Endothelial cell of umbilical vein (primary cell): Measurements from ENCODE around the gene MCC. TPM values are rescaled to one million over a fixed set of nuclear protein-coding genes. Genes with fewer than 3 reads are reported as not detected.

Source experiments
- BruUV-seq: library from RNA; stranded (reverse); fragments of 400-500 nt; replicated peaks from 2 replicates; lab custom pipeline; 2021; lab: Mats Ljungman, UMichigan
- CTCF ChIA-PET: fragments of 300-600, 350-600 bp; sonication (Branson Sonifier 250); formaldehyde crosslinking; loops from one replicate; lab custom pipeline; 2021; ENCODE audit warnings: antibody characterized with exemption, inconsistent platforms; lab: Charles Lee
- POLR2A ChIA-PET: fragments of 300-600, 350-600 bp; sonication (Branson Sonifier 250); formaldehyde crosslinking; loops from one replicate; lab custom pipeline; 2021; ENCODE audit warnings: antibody characterized with exemption, inconsistent platforms; lab: Charles Lee
- DNase-seq: peaks from one replicate; pipeline ENCODE4 v3.0.0-alpha.2; 2011; ENCODE audit warnings: low read depth, low spot score
- FAIRE-seq: peaks from 2 replicates; lab custom pipeline; 2011; peaks lifted over from hg19 to GRCh38; lab: Jason Lieb, UNC
- H2AFZ ChIP-seq: 2 replicates; pipeline ENCODE4 v1.6.0; 2012; ENCODE audit warnings: low read depth, low read length, control low read depth, inconsistent platforms
- H3K27ac ChIP-seq: 2 replicates; pipeline ENCODE4 v1.5.1; 2011; ENCODE audit warnings: low read depth, mild to moderate bottlenecking, control low read depth, low read length, moderate library complexity; ENCODE audit not compliant: insufficient read depth
- H3K27me3 ChIP-seq, 2 experiments: 2 replicates each; pipeline versions ENCODE4 v1.6.0 to v1.6.1; 2011; ENCODE audit warnings: low read length in 2 of 2, mixed read lengths in 1 of 2; ENCODE audit not compliant: control insufficient read depth in 2 of 2, insufficient read depth in 2 of 2
- H3K36me3 ChIP-seq, 2 experiments: 2 replicates in 1 of 2; 3 replicates in 1 of 2; pipeline ENCODE4 v1.5.1; 2011; ENCODE audit warnings: low read length in 2 of 2, mild to moderate bottlenecking in 1 of 2, moderate library complexity in 1 of 2; ENCODE audit not compliant: control insufficient read depth in 2 of 2, insufficient read depth in 2 of 2; ENCODE audit errors: extremely low read depth in 1 of 2
- H3K4me1 ChIP-seq: 3 replicates; pipeline ENCODE4 v1.5.1; 2011; ENCODE audit warnings: mild to moderate bottlenecking, low read length; ENCODE audit not compliant: control insufficient read depth, insufficient read depth; ENCODE audit errors: extremely low read depth
- H3K4me2 ChIP-seq: 2 replicates; pipeline ENCODE4 v1.6.1; 2011; ENCODE audit warnings: low read length, control low read depth, mixed read lengths; ENCODE audit not compliant: insufficient read depth
- H3K4me3 ChIP-seq, 3 experiments: fragments of 200-600 bp in 1 of 3; sonication (generic), shearing (Covaris generic) in 1 of 3; replicated peaks in 1 of 3; 2 replicates each; pipeline ENCODE4 v1.5.1; 2011 to 2016; ENCODE audit warnings: control low read depth in 3 of 3, low read length in 3 of 3, mild to moderate bottlenecking in 2 of 3, inconsistent platforms in 1 of 3, low read depth in 1 of 3, moderate library complexity in 1 of 3; ENCODE audit not compliant: insufficient read depth in 1 of 3
- H3K79me2 ChIP-seq: 2 replicates; pipeline ENCODE4 v1.6.0; 2012; ENCODE audit warnings: low read length, inconsistent platforms; ENCODE audit not compliant: control insufficient read depth, insufficient read depth
- H3K9ac ChIP-seq: replicated peaks from 2 replicates; pipeline ENCODE3; 2011; ENCODE audit warnings: low read length, control low read depth; ENCODE audit not compliant: insufficient read depth; ENCODE audit errors: extremely low read depth
- H3K9me1 ChIP-seq: replicated peaks from 3 replicates; pipeline ENCODE4 v1.6.0; 2011; ENCODE audit warnings: mild to moderate bottlenecking, low read length; ENCODE audit not compliant: control insufficient read depth, insufficient read depth; ENCODE audit errors: extremely low read depth
- H3K9me3 ChIP-seq: replicated peaks from 2 replicates; pipeline ENCODE4 v1.5.1; 2012; ENCODE audit warnings: low read length, inconsistent platforms; ENCODE audit not compliant: control insufficient read depth, insufficient read depth
- H4K20me1 ChIP-seq: replicated peaks from 2 replicates; pipeline ENCODE3; 2011; ENCODE audit warnings: mild to moderate bottlenecking, low read length; ENCODE audit not compliant: control insufficient read depth, insufficient read depth; ENCODE audit errors: extremely low read depth
- CTCF ChIP-seq, 2 donors: IDR thresholded peaks; 1 replicate in 1 of 2; 2 replicates in 1 of 2; pipeline ENCODE4 v1.5.1; 2011; ENCODE audit warnings: low read length in 2 of 2, mild to moderate bottlenecking in 2 of 2, moderate library complexity in 2 of 2, control low read depth in 1 of 2, inconsistent platforms in 1 of 2, low read depth in 1 of 2; ENCODE audit not compliant: insufficient read depth in 1 of 2; ENCODE audit errors: extremely low read depth in 1 of 2
- EZH2 ChIP-seq: IDR thresholded peaks from 2 replicates; pipeline ENCODE4 v1.6.1; 2012; ENCODE audit warnings: borderline replicate concordance, low read depth, mild to moderate bottlenecking, moderate library complexity, low read length, inconsistent platforms; ENCODE audit not compliant: severe bottlenecking
- FOS ChIP-seq: IDR thresholded peaks from 2 replicates; pipeline ENCODE4 v1.6.1; 2011; ENCODE audit warnings: mild to moderate bottlenecking, low read length, moderate library complexity, borderline replicate concordance; ENCODE audit not compliant: insufficient read depth
- GATA2 ChIP-seq: IDR thresholded peaks from 2 replicates; pipeline ENCODE4 v1.7.0; 2011; ENCODE audit warnings: low read depth, mild to moderate bottlenecking, moderate library complexity, mixed read lengths, low read length; ENCODE audit not compliant: insufficient read length, insufficient read depth
- JUN ChIP-seq: IDR thresholded peaks from 2 replicates; pipeline ENCODE4 v1.6.1; 2011; ENCODE audit warnings: borderline replicate concordance, low read depth; ENCODE audit not compliant: insufficient read length, insufficient read depth
- MAX ChIP-seq: IDR thresholded peaks from 2 replicates; pipeline ENCODE4 v1.6.1; 2011; ENCODE audit not compliant: insufficient read depth, insufficient read length
- MYC ChIP-seq: IDR thresholded peaks from one replicate; pipeline ENCODE4 v1.6.1; 2011; ENCODE audit warnings: mild to moderate bottlenecking, low read depth, low read length
- POLR2A ChIP-seq: IDR thresholded peaks from 2 replicates; pipeline ENCODE4 v1.6.1; 2012; ENCODE audit warnings: low read depth, mild to moderate bottlenecking, control low read depth, low read length
- POLR2AphosphoS5 ChIP-seq: IDR thresholded peaks from 2 replicates; pipeline ENCODE4 v1.6.1; 2012; ENCODE audit warnings: low read depth, mild to moderate bottlenecking, control low read depth, low read length, moderate library complexity; ENCODE audit not compliant: insufficient read depth
- dilution Hi-C: fragments of 300-500 bp; cut with MboI; formaldehyde crosslinking; loops from one replicate; pipeline ENCODE4 v1.15.0; 2019; ENCODE audit warnings: low sequenced_read_pairs; ENCODE audit not compliant: extremely low pct_ligation_motif_present
- intact Hi-C: fragments of 100-400 bp; cut with micrococcal nuclease; formaldehyde crosslinking; loops from one replicate; pipeline ENCODE4 v1.10.0; 2022
- polyA plus RNA-seq, 4 experiments: library from polyadenylated mRNA; depleted of rRNA in 3 of 4; stranded (reverse) in 3 of 4; unstranded in 1 of 4; fragments of >200 nt; gene quantifications; 2 replicates each; pipeline versions ENCODE4 v1.2.1 to v1.2.3, GENCODE V29; 2011 to 2012; ENCODE audit warnings: missing spikeins in 1 of 4
- total RNA-seq: library from RNA; stranded (reverse); gene quantifications from 2 replicates; pipeline ENCODE4 v1.2.3, GENCODE V29; 2021

The MCC gene
- total and polyA plus RNA-seq, 2 donors (not counting 3 experiments of a cell fraction or from before 2014, with no cell fraction given), result 6.9 to 27.5 TPM

DNA sequence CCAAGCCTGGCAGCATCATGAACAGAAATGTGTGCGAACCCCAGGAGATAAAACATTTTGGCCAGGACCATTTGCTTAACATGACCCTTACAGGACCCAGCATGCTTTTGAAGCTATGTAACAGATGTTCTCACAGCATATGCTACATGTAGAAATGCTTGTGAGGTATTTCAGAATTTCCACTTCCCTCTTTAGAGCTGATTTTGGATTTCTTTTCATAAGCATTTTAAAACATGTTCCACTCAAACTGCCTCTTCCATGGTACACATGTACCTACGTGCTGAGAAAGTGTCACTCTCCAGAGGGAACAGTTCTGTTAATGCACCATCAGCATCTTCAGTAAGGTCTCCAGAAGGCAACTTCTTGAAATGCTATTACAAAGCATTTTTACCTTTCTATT lies 37.8 kb downstream of the MCC start:
- DNase-seq, result no peak
- no TSS peak for BruUV-seq
- dilution Hi-C loops, result no loop called here

More for the DNA sequence above, 37.8 kb downstream of the MCC start:
- peaks cover 3 to 9% of the 10 kb centered on the region in 2 experiments for H3K27me3 ChIP-seq
- FAIRE-seq, result no peak
- H3K9me3 ChIP-seq, result no peaks in the 10 kb centered on the region
- H3K4me3 ChIP-seq, result no peak overlapping the region
- ChIA-PET CTCF (no interaction called here), POLR2A (no interaction called here)
- H3K27ac ChIP-seq, result no peak overlapping the region
- H2AFZ ChIP-seq, result no peak overlapping the region
- no peak overlapping the region for H3K4me2 ChIP-seq
- no peaks in the 10 kb centered on the region for H4K20me1 ChIP-seq
- TF ChIP-seq POLR2AphosphoS5, result no peak
- no peak for TF ChIP-seq MYC
- no peak for TF ChIP-seq JUN
- no peak for TF ChIP-seq FOS
- TF ChIP-seq MAX, result no peak
- TF ChIP-seq GATA2, result no peak
- TF ChIP-seq POLR2A, result no peak
- no peak for TF ChIP-seq CTCF (IDR thresholded peaks at IDR 0.05; ENCODE audit: extremely low read depth in 1 of 2, insufficient read depth in 1 of 2, low read depth in 1 of 2, low read length in 2 of 2)
- TF ChIP-seq EZH2, result no peak
- H3K4me1 ChIP-seq, result no peaks in the 10 kb centered on the region
- intact Hi-C loops, result no loop called here
- H3K36me3 ChIP-seq, result no peaks in the 10 kb centered on the region
- no peaks in the 10 kb centered on the region for H3K79me2 ChIP-seq
- no peak overlapping the region for H3K9ac ChIP-seq
- H3K9me1 ChIP-seq, result no peaks in the 10 kb centered on the region
